Ascending aorta (tissue), 2 donors: ENCODE data around the gene CDC45. TPM values are rescaled to one million over a fixed set of nuclear protein-coding genes. Genes with fewer than 3 reads are reported as not detected.

ENCODE experiments used
- DNase-seq, 2 donors: peaks; one replicate each; pipeline ENCODE4 v3.0.0-alpha.2; 2019; ENCODE audit warnings: low spot score in 2 of 2
- H3K27ac ChIP-seq, 2 donors: fragments of 200-600 bp; sonication (generic); one replicate each; pipeline ENCODE4 v1.5.1; 2016 to 2017; ENCODE audit warnings: mild to moderate bottlenecking in 1 of 2
- H3K27me3 ChIP-seq: fragments of 200-600 bp; sonication (generic); one replicate; pipeline ENCODE4 v1.5.1; 2017
- H3K36me3 ChIP-seq, 2 donors: fragments of 200-600 bp; sonication (generic); one replicate each; pipeline ENCODE4 v1.5.1; 2016
- H3K4me1 ChIP-seq, 2 donors: fragments of 200-600 bp; sonication (generic); one replicate each; pipeline ENCODE4 v1.5.1; 2016 to 2017; ENCODE audit warnings: mild to moderate bottlenecking in 1 of 2
- H3K4me3 ChIP-seq, 2 donors: fragments of 200-600 bp; sonication (generic); one replicate each; pipeline ENCODE4 v1.5.1; 2016 to 2017; ENCODE audit warnings: mild to moderate bottlenecking in 1 of 2
- H3K9me3 ChIP-seq, 2 donors: fragments of 200-600 bp; sonication (generic); one replicate each; pipeline ENCODE4 v1.5.1; 2016
- intact Hi-C: fragments of 100-400 bp; cut with DNase I; formaldehyde crosslinking; loops from one replicate; pipeline ENCODE4 v1.15.1; 2023
- total RNA-seq: library from RNA; depleted of rRNA; stranded (reverse); fragments of >200 nt; gene quantifications from one replicate; pipeline ENCODE4 v1.1.0, GENCODE V29; 2016
- TF ChIP-seq, protein P1 (sequence below), 3 experiments: fragments of 200-600 bp in 2 of 3; fragments of 450-650 bp in 1 of 3; sonication (generic) in 2 of 3; IDR thresholded peaks; one replicate each; pipeline ENCODE4 v1.5.1; 2016 to 2019; ENCODE audit warnings: antibody characterized with exemption in 3 of 3, mild to moderate bottlenecking in 1 of 3, moderate library complexity in 1 of 3

The CDC45 gene
- total RNA-seq, 1 donor from 2014 or later, result not detected

DNA sequence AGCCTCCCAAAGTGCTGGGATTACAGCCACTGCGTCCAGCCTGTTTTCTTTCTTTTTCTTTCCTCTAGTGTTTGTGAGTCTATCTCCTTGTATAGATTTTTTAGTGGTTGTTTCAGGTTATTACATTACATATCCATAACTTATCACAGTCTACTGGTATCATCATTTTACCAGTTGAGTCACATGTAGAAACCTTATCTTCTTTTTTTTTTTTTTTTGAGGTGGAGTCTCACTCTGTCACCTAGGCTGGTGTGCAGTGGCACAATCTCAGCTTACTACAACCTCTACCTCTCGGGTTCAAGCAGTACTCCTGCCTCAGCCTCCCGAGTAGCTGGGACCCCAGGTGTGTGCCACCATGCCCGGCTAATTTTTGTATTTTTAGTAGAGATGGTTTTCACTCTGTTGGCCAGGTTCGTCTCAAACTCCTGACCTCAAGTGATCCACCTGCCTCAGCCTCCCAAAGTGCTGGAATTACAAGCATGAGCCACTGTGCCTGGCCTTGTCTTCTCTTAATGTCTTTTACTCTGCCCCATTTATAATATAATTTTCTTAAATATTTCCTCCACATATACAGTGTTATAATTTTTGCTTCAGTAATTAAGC lies 11.0 kb downstream of the CDC45 start:
- H3K4me1 ChIP-seq, result no peaks in the 10 kb centered on the region
- H3K27ac ChIP-seq, result no peak overlapping the region
- intact Hi-C loops, result no loop called here
- no peak for DNase-seq
- no peaks in the 10 kb centered on the region for H3K9me3 ChIP-seq
- H3K4me3 ChIP-seq, result no peak overlapping the region
- no peaks in the 10 kb centered on the region for H3K36me3 ChIP-seq
- no peaks in the 10 kb centered on the region for H3K27me3 ChIP-seq
- TF ChIP-seq, protein P1, sequence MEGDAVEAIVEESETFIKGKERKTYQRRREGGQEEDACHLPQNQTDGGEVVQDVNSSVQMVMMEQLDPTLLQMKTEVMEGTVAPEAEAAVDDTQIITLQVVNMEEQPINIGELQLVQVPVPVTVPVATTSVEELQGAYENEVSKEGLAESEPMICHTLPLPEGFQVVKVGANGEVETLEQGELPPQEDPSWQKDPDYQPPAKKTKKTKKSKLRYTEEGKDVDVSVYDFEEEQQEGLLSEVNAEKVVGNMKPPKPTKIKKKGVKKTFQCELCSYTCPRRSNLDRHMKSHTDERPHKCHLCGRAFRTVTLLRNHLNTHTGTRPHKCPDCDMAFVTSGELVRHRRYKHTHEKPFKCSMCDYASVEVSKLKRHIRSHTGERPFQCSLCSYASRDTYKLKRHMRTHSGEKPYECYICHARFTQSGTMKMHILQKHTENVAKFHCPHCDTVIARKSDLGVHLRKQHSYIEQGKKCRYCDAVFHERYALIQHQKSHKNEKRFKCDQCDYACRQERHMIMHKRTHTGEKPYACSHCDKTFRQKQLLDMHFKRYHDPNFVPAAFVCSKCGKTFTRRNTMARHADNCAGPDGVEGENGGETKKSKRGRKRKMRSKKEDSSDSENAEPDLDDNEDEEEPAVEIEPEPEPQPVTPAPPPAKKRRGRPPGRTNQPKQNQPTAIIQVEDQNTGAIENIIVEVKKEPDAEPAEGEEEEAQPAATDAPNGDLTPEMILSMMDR (IDR thresholded peaks at IDR 0.05), result no peak

DNA sequence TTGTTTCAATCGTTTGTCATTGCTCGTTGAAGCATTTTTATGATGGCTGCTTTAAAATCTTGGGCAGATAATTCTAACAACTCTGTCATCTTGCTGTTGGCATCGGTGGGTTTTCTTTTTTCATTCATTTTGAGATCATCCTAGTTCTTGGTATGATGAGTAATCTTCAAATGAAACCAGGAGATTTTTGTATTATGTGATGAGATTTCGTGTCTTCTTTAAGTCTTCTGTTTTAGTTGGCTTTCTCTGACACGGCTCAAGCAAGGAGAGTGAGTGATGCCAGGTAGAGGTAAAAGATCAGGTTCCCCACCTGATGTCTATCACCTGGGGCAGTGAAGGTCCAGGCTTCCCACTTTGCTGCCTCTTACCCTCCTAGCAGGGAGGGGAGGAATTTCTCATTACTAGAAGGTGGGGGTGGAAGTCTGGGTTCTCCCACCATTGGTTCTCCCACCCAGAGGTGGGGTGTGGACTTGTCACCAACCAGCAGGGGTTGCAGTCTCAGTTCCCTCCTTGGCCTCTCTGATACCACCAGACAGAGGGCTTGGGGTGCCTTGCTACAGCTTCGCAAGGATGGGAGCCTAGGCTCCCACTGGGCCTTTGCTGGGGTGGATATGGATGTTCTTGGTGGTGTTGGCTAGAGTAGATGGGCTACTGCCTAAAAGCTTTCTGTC lies 12.9 kb downstream of the CDC45 start:
- no peak for DNase-seq

DNA sequence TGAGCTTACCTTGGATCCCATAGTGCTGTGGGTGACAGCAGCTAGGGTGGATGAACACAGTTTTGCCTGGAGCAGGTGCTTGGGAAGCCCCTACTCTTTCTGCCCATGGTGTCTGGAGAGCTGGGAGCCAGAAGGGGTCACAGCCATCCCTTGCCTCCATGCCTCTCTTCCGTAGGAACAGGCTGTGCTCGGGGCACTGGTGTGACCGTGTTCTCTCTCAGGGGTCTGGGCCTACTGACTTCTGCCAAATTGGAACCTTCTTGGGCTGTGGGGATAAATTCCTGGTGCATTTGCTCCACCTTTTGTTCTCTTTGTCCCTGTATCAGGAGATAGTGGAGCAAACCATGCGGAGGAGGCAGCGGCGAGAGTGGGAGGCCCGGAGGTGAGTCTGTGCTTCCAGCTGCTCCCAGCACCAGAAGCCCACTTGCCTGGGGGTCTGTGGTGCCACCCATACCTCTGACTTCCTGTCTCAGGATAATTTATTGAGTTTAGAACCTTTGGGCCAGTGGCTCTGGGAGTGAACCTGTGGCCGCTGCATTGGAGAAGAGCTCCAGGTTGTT lies 14.4 kb downstream of the CDC45 start:
- Histone ChIP-seq H3K27ac (no peak overlapping the region), H3K4me1 (no peaks in the 10 kb centered on the region), H3K4me3 (no peak overlapping the region), H3K27me3 (no peaks in the 10 kb centered on the region), H3K36me3 (no peaks in the 10 kb centered on the region), H3K9me3 (no peaks in the 10 kb centered on the region)
- peak in 1 of 2 donors; percentile 45 for DNase-seq
- intact Hi-C loops, result no loop called here
- TF ChIP-seq, protein P1 (IDR thresholded peaks at IDR 0.05), result no peak

More for the DNA sequence above, 12.9 kb downstream of the CDC45 start:
- H3K9me3 ChIP-seq, result no peaks in the 10 kb centered on the region
- TF ChIP-seq, protein P1 (IDR thresholded peaks at IDR 0.05), result no peak
- H3K4me3 ChIP-seq, result no peak overlapping the region
- no peaks in the 10 kb centered on the region for H3K27me3 ChIP-seq
- no peaks in the 10 kb centered on the region for H3K36me3 ChIP-seq
- H3K27ac ChIP-seq, result no peak overlapping the region
- intact Hi-C loops, result no loop called here
- H3K4me1 ChIP-seq, result no peaks in the 10 kb centered on the region

DNA sequence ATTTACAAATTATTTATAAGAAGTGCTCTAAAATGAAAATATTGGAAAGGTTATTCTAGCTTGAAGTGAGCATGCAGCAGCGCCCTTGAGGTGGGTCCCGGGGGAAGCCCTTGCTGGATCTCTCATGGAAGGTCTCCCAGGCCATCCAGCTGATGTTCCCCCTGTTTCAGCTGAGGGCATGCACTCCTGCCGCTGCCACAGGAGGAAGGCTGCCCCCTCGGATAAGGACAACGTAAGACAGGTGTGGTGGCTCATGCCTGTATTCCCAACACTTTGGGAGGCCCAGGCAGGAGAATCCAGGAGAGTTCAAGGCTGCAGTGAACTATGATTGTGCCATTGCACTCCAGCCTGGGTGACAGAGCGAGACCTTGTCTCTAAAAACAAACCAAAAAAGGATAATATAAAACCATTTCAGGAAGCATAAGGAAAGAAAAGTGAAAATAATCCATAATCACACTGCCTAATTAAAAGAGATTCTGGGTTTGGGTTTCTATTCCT lies 15.0 kb downstream of the CDC45 start:
- Histone ChIP-seq H3K4me1 (no peaks in the 10 kb centered on the region), H3K36me3 (no peaks in the 10 kb centered on the region), H3K9me3 (no peaks in the 10 kb centered on the region), H3K4me3 (no peak overlapping the region), H3K27me3 (no peaks in the 10 kb centered on the region), H3K27ac (no peak overlapping the region)
- DNase-seq, result peak in 1 of 2 donors; percentile 31
- intact Hi-C loops, result no loop called here
- TF ChIP-seq, protein P1 (IDR thresholded peaks at IDR 0.05), result no peak

DNA sequence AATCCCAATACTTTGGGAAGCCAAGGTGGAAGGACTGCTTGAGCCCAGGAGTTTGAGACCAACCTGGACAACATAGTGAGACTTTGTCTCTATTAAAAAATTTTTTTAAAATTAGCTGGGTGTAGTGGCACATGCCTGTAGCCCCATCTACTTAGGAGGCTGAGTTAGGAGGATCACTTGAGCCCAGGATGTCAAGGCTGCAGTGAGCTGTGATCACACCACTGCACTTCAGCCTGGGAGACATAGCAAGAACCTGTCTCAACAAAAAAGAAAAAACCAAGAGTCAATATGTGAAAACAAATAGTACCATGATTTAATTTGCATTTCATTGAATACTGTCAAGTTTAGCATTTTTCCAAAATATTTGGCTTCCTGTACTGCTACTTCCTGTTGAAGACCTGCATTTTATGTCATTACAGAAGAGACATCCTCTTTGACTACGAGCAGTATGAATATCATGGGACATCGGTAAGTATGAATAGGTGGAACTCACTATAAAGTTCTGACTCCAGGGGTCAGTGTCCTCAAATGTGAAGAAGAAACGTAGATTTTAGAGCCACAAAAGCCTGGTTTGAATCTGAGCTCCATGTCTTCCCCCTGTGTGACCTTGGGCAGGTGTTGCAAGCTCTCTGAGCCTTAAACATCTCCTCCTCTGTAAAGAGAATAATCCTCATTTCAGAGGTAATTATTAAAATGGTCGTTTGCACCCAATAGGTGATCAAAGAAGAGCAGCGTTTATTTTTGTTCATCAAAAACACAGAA lies 16.0 kb downstream of the CDC45 start:
- TF ChIP-seq, protein P1 (IDR thresholded peaks at IDR 0.05), result no peak
- no peak overlapping the region for H3K4me3 ChIP-seq
- H3K36me3 ChIP-seq, result no peaks in the 10 kb centered on the region
- intact Hi-C loops, result no loop called here
- H3K4me1 ChIP-seq, result no peaks in the 10 kb centered on the region
- no peak for DNase-seq
- no peaks in the 10 kb centered on the region for H3K27me3 ChIP-seq
- H3K9me3 ChIP-seq, result no peaks in the 10 kb centered on the region
- H3K27ac ChIP-seq, result no peak overlapping the region
